HCT116 (cell line): Measurements from ENCODE around the gene PSMB4.
"Not testable (repeated sequence)": the region's sequence is repeated elsewhere in the genome, so short reads cannot be mapped to it uniquely, and the experiment has no call there.

Source experiments
- CEBPB ChIP-seq: IDR thresholded peaks from 2 replicates; pipeline ENCODE4 v1.6.1; 2012; ENCODE audit warnings: low read depth
- CTCF ChIP-seq, 3 experiments: fragments of 200-600 bp in 1 of 3; sonication (generic) in 1 of 3; IDR thresholded peaks in 2 of 3; conservative IDR thresholded peaks in 1 of 3; 2 replicates each; pipeline ENCODE4 v1.5.1; 2012 to 2017; ENCODE audit warnings: low read depth in 2 of 3, low read length in 2 of 3, antibody characterized with exemption in 1 of 3, borderline replicate concordance in 1 of 3, control low read depth in 1 of 3, mild to moderate bottlenecking in 1 of 3, mixed read lengths in 1 of 3, mixed run types in 1 of 3, moderate library complexity in 1 of 3; ENCODE audit not compliant: insufficient read depth in 1 of 3
- ELF1 ChIP-seq: IDR thresholded peaks from 2 replicates; pipeline ENCODE4 v1.6.1; 2012; ENCODE audit warnings: low read depth, borderline replicate concordance
- EZH2 ChIP-seq: fragments of 200-600 bp; sonication (generic); IDR thresholded peaks from 2 replicates; pipeline ENCODE4 v1.6.1; 2017; ENCODE audit warnings: antibody characterized with exemption, mixed run types
- EZH2phosphoT487 ChIP-seq: fragments of 200-600 bp; IDR thresholded peaks from 2 replicates; pipeline ENCODE4 v1.6.1; 2018; ENCODE audit warnings: antibody characterized with exemption, borderline replicate concordance
- JUND ChIP-seq: IDR thresholded peaks from 2 replicates; pipeline ENCODE4 v1.6.1; 2012
- MAX ChIP-seq: IDR thresholded peaks from 2 replicates; pipeline ENCODE4 v1.6.1; 2012
- POLR2A ChIP-seq: IDR thresholded peaks from 2 replicates; pipeline ENCODE4 v1.7.0; 2011; ENCODE audit warnings: borderline replicate concordance; ENCODE audit not compliant: insufficient read depth, insufficient read length; ENCODE audit errors: extremely low read depth
- POLR2AphosphoS5 ChIP-seq: IDR thresholded peaks from 2 replicates; pipeline ENCODE4 v1.6.1; 2011; ENCODE audit warnings: mild to moderate bottlenecking, low read depth, low read length, moderate library complexity
- RAD21 ChIP-seq: IDR thresholded peaks from 2 replicates; pipeline ENCODE4 v1.6.1; 2012; ENCODE audit warnings: low read depth, mild to moderate bottlenecking
- SRF ChIP-seq: IDR thresholded peaks from 2 replicates; pipeline ENCODE4 v1.6.1; 2012; ENCODE audit warnings: low read depth
- TCF7L2 ChIP-seq: IDR thresholded peaks from 2 replicates; pipeline ENCODE4 v1.7.0; 2011; ENCODE audit warnings: borderline replicate concordance, inconsistent platforms; ENCODE audit not compliant: insufficient read depth, insufficient read length; ENCODE audit errors: extremely low read depth
- YY1 ChIP-seq: IDR thresholded peaks from 2 replicates; pipeline ENCODE4 v1.6.1; 2011; ENCODE audit warnings: low read length, low read depth, moderate library complexity, mild to moderate bottlenecking; ENCODE audit not compliant: insufficient replicate concordance; ENCODE audit errors: extremely low read depth
- TF ChIP-seq, protein P1 (sequence below): IDR thresholded peaks from 2 replicates; pipeline ENCODE4 v1.6.1; 2012

GRCh38 chr1:151390221-151391078 lies 8.9 kb upstream of the PSMB4 start:
- not testable (repeated sequence) for TF ChIP-seq POLR2A; RAD21; ELF1; POLR2AphosphoS5; EZH2; EZH2phosphoT487; MAX; CTCF (IDR thresholded peaks at IDR 0.05 in 2 of 3, conservative IDR thresholded peaks at IDR 0.05 in 1 of 3; ENCODE audit: borderline replicate concordance in 1 of 3, insufficient read depth in 1 of 3, low read depth in 2 of 3, low read length in 2 of 3); TCF7L2; CEBPB; SRF; JUND; YY1
- TF ChIP-seq, protein P1, sequence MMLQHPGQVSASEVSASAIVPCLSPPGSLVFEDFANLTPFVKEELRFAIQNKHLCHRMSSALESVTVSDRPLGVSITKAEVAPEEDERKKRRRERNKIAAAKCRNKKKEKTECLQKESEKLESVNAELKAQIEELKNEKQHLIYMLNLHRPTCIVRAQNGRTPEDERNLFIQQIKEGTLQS = not testable (repeated sequence)
